GM13977 (cell line): ENCODE results near the gene G6PC2.

Experiments
- DNase-seq: peaks from one replicate; pipeline ENCODE4 v3.0.0; 2012; ENCODE audit warnings: low spot score
- in situ Hi-C: fragments of 300-500 bp; cut with MboI; formaldehyde crosslinking; loops from one replicate; pipeline ENCODE4 v1.12.0; 2022; ENCODE audit warnings: low sequenced_read_pairs, low pct_unique_long_range_greater_than_20kb, mixed read lengths, inconsistent platforms; ENCODE audit not compliant: unreplicated experiment
- TF ChIP-seq, protein P1 (sequence below): IDR thresholded peaks from 2 replicates; pipeline ENCODE4 v1.5.1; 2012; ENCODE audit warnings: mild to moderate bottlenecking, control low read depth; ENCODE audit not compliant: insufficient read depth; ENCODE audit errors: extremely low read depth, missing control alignments

The G6PC2 gene

DNA sequence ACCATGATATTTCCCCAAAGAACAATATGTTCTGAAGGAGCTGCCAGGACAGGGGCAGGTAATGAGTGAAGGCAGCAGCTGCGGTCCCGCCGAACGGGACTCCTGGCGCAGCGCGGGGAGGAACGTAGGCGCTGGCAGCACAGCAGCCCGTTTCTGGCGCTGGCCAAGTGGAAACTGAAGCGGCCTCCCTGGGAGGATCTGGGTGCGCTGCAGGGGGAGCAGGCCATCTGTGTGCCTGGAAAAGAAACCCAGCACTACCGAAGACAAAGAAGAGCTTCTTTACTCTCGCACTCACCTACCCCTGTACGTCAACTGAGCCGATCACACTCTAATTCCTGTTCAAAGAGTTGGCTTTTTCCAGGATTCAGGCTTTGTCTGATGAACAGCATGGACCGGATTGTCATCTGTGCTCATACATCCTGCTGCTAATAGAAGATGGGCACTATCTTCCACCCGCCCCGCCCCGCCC, 11.8 kb downstream of the G6PC2 start:
- in situ Hi-C loops = loop anchor here (25.0 kb wide), 1 partner anchor 576 kb away; no protein-coding TSS in a partner anchor
- DNase-seq = no peak
- TF ChIP-seq, protein P1, sequence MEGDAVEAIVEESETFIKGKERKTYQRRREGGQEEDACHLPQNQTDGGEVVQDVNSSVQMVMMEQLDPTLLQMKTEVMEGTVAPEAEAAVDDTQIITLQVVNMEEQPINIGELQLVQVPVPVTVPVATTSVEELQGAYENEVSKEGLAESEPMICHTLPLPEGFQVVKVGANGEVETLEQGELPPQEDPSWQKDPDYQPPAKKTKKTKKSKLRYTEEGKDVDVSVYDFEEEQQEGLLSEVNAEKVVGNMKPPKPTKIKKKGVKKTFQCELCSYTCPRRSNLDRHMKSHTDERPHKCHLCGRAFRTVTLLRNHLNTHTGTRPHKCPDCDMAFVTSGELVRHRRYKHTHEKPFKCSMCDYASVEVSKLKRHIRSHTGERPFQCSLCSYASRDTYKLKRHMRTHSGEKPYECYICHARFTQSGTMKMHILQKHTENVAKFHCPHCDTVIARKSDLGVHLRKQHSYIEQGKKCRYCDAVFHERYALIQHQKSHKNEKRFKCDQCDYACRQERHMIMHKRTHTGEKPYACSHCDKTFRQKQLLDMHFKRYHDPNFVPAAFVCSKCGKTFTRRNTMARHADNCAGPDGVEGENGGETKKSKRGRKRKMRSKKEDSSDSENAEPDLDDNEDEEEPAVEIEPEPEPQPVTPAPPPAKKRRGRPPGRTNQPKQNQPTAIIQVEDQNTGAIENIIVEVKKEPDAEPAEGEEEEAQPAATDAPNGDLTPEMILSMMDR = no peak

DNA sequence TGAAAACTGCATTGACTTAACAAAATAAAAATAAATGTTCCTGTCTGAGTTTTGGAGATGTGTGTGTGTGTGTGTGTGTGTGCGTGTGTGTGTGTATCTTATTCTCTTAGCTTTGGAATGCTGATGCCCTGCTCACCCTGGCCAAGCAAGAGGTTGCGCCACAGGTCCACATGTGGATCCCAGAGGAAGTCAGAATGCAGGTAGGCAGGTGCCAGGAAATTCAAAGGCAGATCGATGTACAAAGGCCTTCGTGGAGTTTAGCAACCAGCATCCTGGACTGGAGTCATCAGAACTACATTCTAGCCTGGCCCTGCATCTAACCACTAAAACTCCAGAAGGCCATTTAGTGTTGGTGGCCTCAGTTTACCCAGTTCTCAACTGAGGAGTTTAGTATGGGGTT, 12.4 kb downstream of the G6PC2 start:
- TF ChIP-seq, protein P1 = no peak
- DNase-seq = no peak
- in situ Hi-C loops = loop anchor here (25.0 kb wide), 1 partner anchor 576 kb away; no protein-coding TSS in a partner anchor

GRCh38 chr2:168915441-168916330, 14.6 kb downstream of the G6PC2 start:
- TF ChIP-seq, protein P1 = no peak
- no peak for DNase-seq
- in situ Hi-C loops = loop anchor here (25.0 kb wide), 1 partner anchor 578 kb away; no protein-coding TSS in a partner anchor

DNA sequence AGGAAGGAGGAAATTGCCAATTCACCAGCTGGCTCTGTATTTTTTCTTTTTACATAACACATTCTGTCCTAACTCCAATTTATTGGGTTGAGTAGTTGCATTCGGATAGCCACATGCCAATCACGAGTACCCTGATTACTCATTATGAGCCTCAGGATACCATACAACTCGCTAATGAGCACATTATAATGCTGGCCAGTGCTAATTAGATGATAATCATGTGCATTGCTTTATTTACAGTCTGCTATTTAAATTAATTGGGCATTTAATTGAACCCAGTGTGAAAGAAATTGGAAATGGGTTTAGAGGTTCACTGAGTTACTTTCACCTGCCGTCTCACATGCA, 15.2 kb downstream of the G6PC2 start:
- no peak for DNase-seq

GRCh38 chr2:168920504-168921157, 19.5 kb downstream of the G6PC2 start:
- TF ChIP-seq, protein P1 = peak; percentile 59
- DNase-seq = peak; percentile 39
- in situ Hi-C loops = loop anchor here (25.0 kb wide), 1 partner anchor 583 kb away; no protein-coding TSS in a partner anchor

More for the DNA sequence above, 15.2 kb downstream of the G6PC2 start:
- in situ Hi-C loops = loop anchor here (25.0 kb wide), 1 partner anchor 579 kb away; no protein-coding TSS in a partner anchor
- TF ChIP-seq, protein P1 = no peak

GRCh38 chr2:168926621-168927386, 25.7 kb downstream of the G6PC2 start:
- TF ChIP-seq, protein P1 = no peak
- in situ Hi-C loops = no loop called here

More at GRCh38 chr2:168926621-168927386, 25.7 kb downstream of the G6PC2 start:
- DNase-seq = no peak
